H9 (cell line): ENCODE measurements around the gene P2RY8. TPM values are rescaled to one million over a fixed set of nuclear protein-coding genes. Genes with fewer than 3 reads are reported as not detected.

Source experiments
- DNase-seq: peaks from one replicate; pipeline ENCODE4 v3.0.0-alpha.2; 2017
- H2AFZ ChIP-seq: one replicate; pipeline ENCODE4 v1.6.1; 2013; ENCODE audit warnings: mild to moderate bottlenecking, low read length, control low read depth, moderate library complexity
- H2AK5ac ChIP-seq: 2 replicates; pipeline ENCODE4 v1.6.1; 2013; ENCODE audit warnings: low read length, control low read depth, mixed read lengths; ENCODE audit not compliant: insufficient read length
- H2BK120ac ChIP-seq: one replicate; pipeline ENCODE4 v1.6.1; 2013; ENCODE audit warnings: low read depth, mild to moderate bottlenecking, low read length, control low read depth, inconsistent platforms; ENCODE audit not compliant: poor library complexity, severe bottlenecking
- H2BK12ac ChIP-seq: 2 replicates; pipeline ENCODE4 v1.6.1; 2013; ENCODE audit warnings: low read length, control low read depth, mixed read lengths, low read depth; ENCODE audit not compliant: insufficient read length
- H2BK15ac ChIP-seq: 2 replicates; pipeline ENCODE4 v1.6.1; 2013; ENCODE audit warnings: low read depth, low read length, control low read depth
- H2BK20ac ChIP-seq: one replicate; pipeline ENCODE4 v1.6.1; 2013; ENCODE audit warnings: low read depth, mild to moderate bottlenecking, low read length, control low read depth, inconsistent platforms; ENCODE audit not compliant: poor library complexity, severe bottlenecking
- H2BK5ac ChIP-seq: 2 replicates; pipeline ENCODE4 v1.6.1; 2013; ENCODE audit warnings: low read length, control low read depth, mixed read lengths; ENCODE audit not compliant: insufficient read length
- H3K14ac ChIP-seq: 2 replicates; pipeline ENCODE4 v1.6.1; 2013; ENCODE audit warnings: low read length, control low read depth; ENCODE audit not compliant: insufficient read depth
- H3K18ac ChIP-seq: 2 replicates; pipeline ENCODE4 v1.6.1; 2013; ENCODE audit warnings: low read depth, mild to moderate bottlenecking, mixed read lengths, low read length, control low read depth; ENCODE audit not compliant: insufficient read length
- H3K23ac ChIP-seq: 2 replicates; pipeline ENCODE4 v1.6.1; 2013; ENCODE audit warnings: low read length, control low read depth, mixed read lengths, low read depth; ENCODE audit not compliant: insufficient read length
- H3K23me2 ChIP-seq: 2 replicates; pipeline ENCODE4 v1.6.1; 2013; ENCODE audit warnings: low read depth, mild to moderate bottlenecking, mixed read lengths, low read length, control low read depth; ENCODE audit not compliant: insufficient read length, poor library complexity, severe bottlenecking
- H3K27ac ChIP-seq: 2 replicates; pipeline ENCODE4 v1.5.1; 2013; ENCODE audit warnings: low read length, control low read depth, mixed read lengths, low read depth; ENCODE audit not compliant: insufficient read length
- H3K27me3 ChIP-seq: 2 replicates; pipeline ENCODE4 v1.6.1; 2013; ENCODE audit warnings: low read length, control low read depth, inconsistent platforms; ENCODE audit not compliant: insufficient read depth
- H3K4ac ChIP-seq: 2 replicates; pipeline ENCODE4 v1.6.1; 2013; ENCODE audit warnings: low read depth, mild to moderate bottlenecking, control low read depth, inconsistent platforms, low read length, moderate library complexity
- H3K4me1 ChIP-seq: 2 replicates; pipeline ENCODE4 v1.6.1; 2013; ENCODE audit warnings: low read length, control low read depth, inconsistent platforms; ENCODE audit not compliant: insufficient read depth
- H3K4me2 ChIP-seq: 2 replicates; pipeline ENCODE4 v1.6.1; 2013; ENCODE audit warnings: low read length, control low read depth, mixed read lengths; ENCODE audit not compliant: insufficient read length, insufficient read depth
- H3K56ac ChIP-seq: 2 replicates; pipeline ENCODE4 v1.6.1; 2013; ENCODE audit warnings: low read depth, mild to moderate bottlenecking, mixed read lengths, low read length, control low read depth; ENCODE audit not compliant: insufficient read length
- H3K79me1 ChIP-seq: 2 replicates; pipeline ENCODE4 v1.6.1; 2013; ENCODE audit warnings: low read depth, mild to moderate bottlenecking, moderate library complexity, low read length, control low read depth, inconsistent platforms; ENCODE audit not compliant: insufficient read depth, poor library complexity, severe bottlenecking
- H3K79me2 ChIP-seq: 2 replicates; pipeline ENCODE4 v1.6.1; 2013; ENCODE audit warnings: low read length, control low read depth, inconsistent platforms; ENCODE audit not compliant: insufficient read depth
- H3K9ac ChIP-seq: 2 replicates; pipeline ENCODE4 v1.6.1; 2013; ENCODE audit warnings: low read length, control low read depth, mixed read lengths; ENCODE audit not compliant: insufficient read length; ENCODE audit errors: extremely low read depth
- H3K9me3 ChIP-seq: one replicate; pipeline ENCODE4 v1.6.1; 2013; ENCODE audit warnings: low read depth, low read length, inconsistent platforms; ENCODE audit not compliant: control insufficient read depth
- H3T11ph ChIP-seq: one replicate; pipeline ENCODE4 v1.6.1; 2013; ENCODE audit warnings: mild to moderate bottlenecking, low read length, control low read depth, inconsistent platforms
- H4K20me1 ChIP-seq: one replicate; pipeline ENCODE4 v1.6.1; 2013; ENCODE audit not compliant: control insufficient read depth, insufficient read length, insufficient read depth
- H4K5ac ChIP-seq: 2 replicates; pipeline ENCODE4 v1.6.1; 2013; ENCODE audit warnings: low read depth, mild to moderate bottlenecking, mixed read lengths, low read length, control low read depth; ENCODE audit not compliant: insufficient read length
- H4K8ac ChIP-seq: replicated peaks from 2 replicates; pipeline ENCODE4 v1.6.1; 2013; ENCODE audit warnings: low read length, control low read depth, mixed read lengths, low read depth; ENCODE audit not compliant: insufficient read length
- H4K91ac ChIP-seq: 2 replicates; pipeline ENCODE4 v1.6.1; 2013; ENCODE audit warnings: low read depth, mild to moderate bottlenecking, moderate library complexity, mixed read lengths, low read length, control low read depth; ENCODE audit not compliant: insufficient read length
- H3K27ac Mint-ChIP-seq, 3 experiments: 2 replicates in 2 of 3; 3 replicates in 1 of 3; pipeline ENCODE4 v1.8.0; 2020 to 2021; ENCODE audit warnings: mixed read lengths in 3 of 3, mild to moderate bottlenecking in 1 of 3, moderate library complexity in 1 of 3
- H3K27me3 Mint-ChIP-seq: 2 replicates; pipeline ENCODE4 v1.8.0; 2021; ENCODE audit warnings: low read depth, mild to moderate bottlenecking, moderate library complexity, mixed read lengths
- H3K36me3 Mint-ChIP-seq, 3 experiments: 2 replicates in 2 of 3; 3 replicates in 1 of 3; pipeline ENCODE4 v1.8.0; 2020 to 2021; ENCODE audit warnings: low read depth in 3 of 3, mixed read lengths in 3 of 3; ENCODE audit not compliant: insufficient read depth in 1 of 3
- H3K4me1 Mint-ChIP-seq, 2 experiments: 2 replicates each; pipeline ENCODE4 v1.8.0; 2020; ENCODE audit warnings: mixed read lengths in 2 of 2
- H3K4me3 Mint-ChIP-seq, 2 experiments: 2 replicates in 1 of 2; 3 replicates in 1 of 2; pipeline ENCODE4 v1.8.0; 2020 to 2021; ENCODE audit warnings: mild to moderate bottlenecking in 2 of 2, mixed read lengths in 2 of 2, moderate library complexity in 1 of 2
- H3K9me3 Mint-ChIP-seq, 2 experiments: 2 replicates in 1 of 2; 3 replicates in 1 of 2; pipeline ENCODE4 v1.8.0; 2020; ENCODE audit warnings: mild to moderate bottlenecking in 2 of 2, mixed read lengths in 2 of 2, moderate library complexity in 1 of 2
- CTCF ChIP-seq: fragments of 200-600 bp; sonication (generic); conservative IDR thresholded peaks from 3 replicates; pipeline ENCODE4 v1.8.0; 2021; ENCODE audit warnings: antibody characterized with exemption, mild to moderate bottlenecking
- WGBS: extraction: QIAGEN DNeasy Blood & Tissue Kit; methylation state at CpG from one replicate; pipeline ENCODE4 v1.1.7; 2013; ENCODE audit warnings: missing lambda C conversion rate, low lambda C conversion rate, mixed read lengths; ENCODE audit not compliant: insufficient read length; ENCODE audit errors: extremely low coverage; 5-methylcytosine and 5-hydroxymethylcytosine counted together
- total RNA-seq: library from RNA; stranded (reverse); gene quantifications from 2 replicates; pipeline ENCODE4 v1.2.1, GENCODE V29; 2021

P2RY8 gene
- total RNA-seq, 1 experiment from 2014 or later, result not detected

- H3K23ac ChIP-seq, result no peak overlapping the region
- no peaks in the 10 kb centered on the region for H4K20me1 ChIP-seq
- no peak overlapping the region for H3K4ac ChIP-seq
- H3K18ac ChIP-seq, result no peak overlapping the region
- TF ChIP-seq CTCF, result no peak
- H3K27ac ChIP-seq, result no peak overlapping the region
- no peak overlapping the region for H3K56ac ChIP-seq
- H3K27me3 ChIP-seq, result no peaks in the 10 kb centered on the region
- DNase-seq, result no peak
- no peak overlapping the region for H2BK20ac ChIP-seq
- H3K79me2 ChIP-seq, result no peaks in the 10 kb centered on the region
- no peak overlapping the region for H2BK12ac ChIP-seq
- no peaks in the 10 kb centered on the region for H3K79me1 ChIP-seq
- H4K91ac ChIP-seq, result no peak overlapping the region
- Mint-ChIP-seq H3K9me3 (peaks cover 18 to 23% of the 10 kb centered on the region in 2 experiments), H3K36me3 (no peaks in the 10 kb centered on the region; a peak in 1 of 7 replicates), H3K4me3 (no peak overlapping the region), H3K27ac (no peak overlapping the region), H3K4me1 (peaks cover 5 to 7% of the 10 kb centered on the region in 2 experiments), H3K27me3 (peaks cover 8% of the 10 kb centered on the region)
- H2BK5ac ChIP-seq, result no peak overlapping the region
- WGBS, result no CpG with 5 or more reads among the region's 9 CpGs
- H4K8ac ChIP-seq, result no peak overlapping the region
- H2BK120ac ChIP-seq, result no peak overlapping the region
- H2AK5ac ChIP-seq, result no peak overlapping the region
- no peaks in the 10 kb centered on the region for H3K23me2 ChIP-seq
- H3T11ph ChIP-seq, result no peak overlapping the region
- H3K9me3 ChIP-seq, result no peaks in the 10 kb centered on the region
- H2BK15ac ChIP-seq, result no peak overlapping the region
- no peak overlapping the region for H3K14ac ChIP-seq
- no peaks in the 10 kb centered on the region for H3K4me1 ChIP-seq
- H3K4me2 ChIP-seq, result no peak overlapping the region
- no peak overlapping the region for H3K9ac ChIP-seq
- H2AFZ ChIP-seq, result no peak overlapping the region
- no peak overlapping the region for H4K5ac ChIP-seq
Observed at GRCh38 chrX:1516596-1517104, 20.3 kb downstream of the P2RY8 start.
